GM18868 (cell line): Measurements from ENCODE around the gene SNX32.
A peak's percentile ranks its signal among the peaks of the same experiment; 100 is the strongest.

ENCODE experiments used
- ATAC-seq: cut with Tn5 transposase; IDR thresholded peaks from one replicate; pipeline ENCODE4 v1.9.1; 2021; ENCODE audit warnings: mild to moderate bottlenecking, moderate library complexity; ENCODE audit not compliant: unreplicated experiment

SNX32 gene

DNA sequence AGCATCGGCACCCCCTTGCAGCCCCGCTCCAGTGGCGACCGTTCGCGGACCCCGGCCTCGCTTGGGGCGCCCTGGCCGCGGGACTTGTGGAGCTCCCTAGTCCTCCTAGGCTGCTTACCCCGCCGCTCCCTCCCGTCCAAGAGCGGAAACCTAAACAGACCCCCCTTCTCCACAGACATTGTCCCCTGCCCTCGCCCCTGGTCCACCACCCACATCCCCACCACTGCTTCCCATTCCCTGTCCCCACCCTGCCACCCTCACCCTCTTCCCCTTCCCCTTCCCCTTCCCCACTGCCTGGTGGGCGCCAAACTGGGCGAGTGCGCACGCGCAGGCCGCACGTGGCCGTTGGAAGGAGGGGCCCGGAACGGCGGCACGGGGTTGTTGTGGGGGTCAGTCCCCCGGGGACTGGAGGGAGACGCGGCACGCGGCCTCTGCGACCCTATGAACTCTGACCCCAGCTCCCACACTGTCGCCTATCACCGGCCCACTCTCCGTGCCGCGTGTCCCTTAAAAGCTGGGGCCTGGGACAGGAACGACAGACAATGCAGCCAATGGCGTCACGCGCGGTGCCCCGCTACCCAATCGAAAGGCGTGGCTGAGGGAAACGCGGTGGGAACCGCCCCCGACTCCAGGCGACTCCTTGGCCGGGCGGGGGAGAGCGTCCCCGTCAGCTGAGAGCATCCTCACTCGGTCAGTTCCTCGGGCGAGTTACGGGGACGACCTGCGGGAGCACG lies at the start of gene SNX32:
Gene SNX32, plus strand, starts transcription at position 667 of the 734 bp plus-strand sequence. CDS start 103 bp downstream, outside the sequence.
- peak; percentile 82 for ATAC-seq

DNA sequence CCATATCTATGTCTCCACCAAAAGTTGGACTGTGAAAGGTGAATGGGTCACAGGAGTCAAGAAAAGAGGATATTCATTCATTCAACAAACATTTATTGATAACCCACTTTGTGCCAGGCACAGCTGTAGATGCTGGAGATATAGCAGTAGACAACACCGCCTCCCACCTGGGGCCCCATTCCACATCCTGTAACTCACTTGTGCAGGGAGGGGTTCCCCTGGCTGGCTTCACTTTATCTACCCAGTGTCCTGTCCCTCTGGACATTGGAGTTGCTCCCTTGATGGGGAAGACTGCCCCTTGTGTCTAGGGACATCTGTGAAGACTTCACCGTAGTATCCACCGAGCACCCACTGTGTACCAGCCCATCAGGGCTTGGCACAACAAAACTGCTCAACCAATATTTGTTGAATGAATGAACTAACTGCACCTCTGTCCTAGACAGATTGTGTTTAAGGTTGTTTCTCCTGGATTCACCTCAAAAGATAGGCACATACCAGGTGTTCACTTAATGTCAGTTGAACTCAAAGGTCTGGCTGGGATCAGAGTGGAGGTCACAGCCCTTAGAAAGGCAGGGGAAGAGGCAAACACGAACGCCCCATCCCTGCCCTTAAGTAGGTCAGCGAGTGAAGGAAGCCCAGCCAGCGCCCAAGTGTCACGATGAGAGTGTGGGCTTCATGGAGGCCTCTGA lies 48.3 kb upstream of the SNX32 start:
- ATAC-seq = no peak

DNA sequence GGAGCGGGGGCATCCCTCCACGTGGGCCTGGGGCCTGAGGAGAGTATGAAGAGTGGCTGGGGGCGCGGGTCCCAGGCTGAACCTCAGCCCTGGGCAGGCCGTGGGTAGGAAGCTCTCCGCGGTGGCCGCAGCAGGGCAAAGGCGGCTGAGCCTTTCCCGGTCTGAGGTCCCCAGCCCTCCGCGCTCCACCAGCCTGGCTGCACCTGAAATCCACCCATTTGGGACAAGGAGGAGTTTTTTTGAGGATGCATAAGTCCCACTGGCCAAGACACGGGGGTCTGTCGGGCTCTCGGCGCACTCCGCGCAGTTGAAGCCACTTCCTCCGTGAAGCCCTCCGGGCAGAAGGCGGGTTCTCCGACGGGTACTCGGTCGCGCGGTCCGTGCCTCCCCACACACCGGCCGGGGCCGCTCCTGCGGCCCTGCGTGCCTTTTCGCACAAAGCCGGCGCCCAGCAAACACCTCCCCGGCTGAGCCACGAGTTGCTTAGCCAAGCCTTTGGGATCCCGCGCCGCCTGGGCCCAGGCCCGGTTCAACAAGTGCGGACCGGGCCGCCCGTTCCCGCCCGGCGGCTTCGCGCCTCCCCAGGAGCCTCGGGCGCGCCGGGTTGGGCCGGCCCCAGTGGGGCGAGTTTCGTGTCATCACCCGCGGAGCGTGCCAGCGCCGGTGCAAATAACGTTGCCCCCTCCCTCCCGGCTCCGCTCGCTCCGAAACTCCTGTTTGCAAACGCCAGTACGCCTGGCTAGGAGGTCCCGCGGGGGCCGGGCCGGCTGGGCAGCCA lies 47.6 kb upstream of the SNX32 start:
- no peak for ATAC-seq

DNA sequence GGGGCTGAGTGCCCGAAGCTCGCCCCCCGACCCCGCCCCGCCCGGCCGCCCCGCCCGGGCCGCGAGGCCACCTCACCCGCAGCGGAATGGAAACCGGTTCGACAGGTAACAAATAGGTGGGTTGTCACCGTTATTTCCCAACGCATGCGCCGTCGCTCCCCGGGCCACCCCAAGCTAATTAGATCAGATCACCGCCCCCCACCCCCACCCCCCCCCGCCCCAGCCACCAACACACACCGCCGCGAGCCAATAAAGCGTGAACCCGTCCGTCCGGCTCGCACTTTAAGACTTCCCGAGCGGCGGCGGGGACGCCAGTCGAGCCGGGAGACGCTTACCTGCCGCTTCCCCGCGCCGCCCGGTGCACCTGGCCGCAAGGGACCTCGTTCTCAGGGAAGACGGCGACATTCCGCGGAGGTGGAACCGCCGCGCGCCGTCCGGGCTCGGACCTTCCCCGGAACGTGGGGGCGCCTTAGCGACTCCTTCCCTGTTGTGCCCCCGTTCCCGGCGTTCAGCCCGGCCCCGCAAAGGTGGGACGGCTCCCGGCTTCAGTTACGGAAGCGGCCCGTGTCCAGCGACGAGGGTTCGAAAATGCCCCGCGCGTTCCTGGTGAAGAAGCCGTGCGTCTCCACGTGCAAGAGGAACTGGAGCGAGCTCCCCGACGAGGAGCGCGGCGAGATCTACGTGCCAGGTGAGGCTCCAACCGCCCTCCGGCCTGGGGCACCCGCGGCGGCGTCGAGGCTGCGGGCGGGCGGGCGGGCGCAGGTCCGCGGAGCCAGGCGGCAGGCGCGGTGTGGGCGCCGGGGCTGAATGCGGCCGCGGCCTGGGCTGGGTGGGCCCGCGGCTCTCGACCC lies 46.8 kb upstream of the SNX32 start, which contains the start of gene OVOL1:
Gene OVOL1, plus strand, starts transcription at position 278 of the 851 bp plus-strand sequence. Its CDS starts 311 bp downstream, at position 589.
- no peak for ATAC-seq

DNA sequence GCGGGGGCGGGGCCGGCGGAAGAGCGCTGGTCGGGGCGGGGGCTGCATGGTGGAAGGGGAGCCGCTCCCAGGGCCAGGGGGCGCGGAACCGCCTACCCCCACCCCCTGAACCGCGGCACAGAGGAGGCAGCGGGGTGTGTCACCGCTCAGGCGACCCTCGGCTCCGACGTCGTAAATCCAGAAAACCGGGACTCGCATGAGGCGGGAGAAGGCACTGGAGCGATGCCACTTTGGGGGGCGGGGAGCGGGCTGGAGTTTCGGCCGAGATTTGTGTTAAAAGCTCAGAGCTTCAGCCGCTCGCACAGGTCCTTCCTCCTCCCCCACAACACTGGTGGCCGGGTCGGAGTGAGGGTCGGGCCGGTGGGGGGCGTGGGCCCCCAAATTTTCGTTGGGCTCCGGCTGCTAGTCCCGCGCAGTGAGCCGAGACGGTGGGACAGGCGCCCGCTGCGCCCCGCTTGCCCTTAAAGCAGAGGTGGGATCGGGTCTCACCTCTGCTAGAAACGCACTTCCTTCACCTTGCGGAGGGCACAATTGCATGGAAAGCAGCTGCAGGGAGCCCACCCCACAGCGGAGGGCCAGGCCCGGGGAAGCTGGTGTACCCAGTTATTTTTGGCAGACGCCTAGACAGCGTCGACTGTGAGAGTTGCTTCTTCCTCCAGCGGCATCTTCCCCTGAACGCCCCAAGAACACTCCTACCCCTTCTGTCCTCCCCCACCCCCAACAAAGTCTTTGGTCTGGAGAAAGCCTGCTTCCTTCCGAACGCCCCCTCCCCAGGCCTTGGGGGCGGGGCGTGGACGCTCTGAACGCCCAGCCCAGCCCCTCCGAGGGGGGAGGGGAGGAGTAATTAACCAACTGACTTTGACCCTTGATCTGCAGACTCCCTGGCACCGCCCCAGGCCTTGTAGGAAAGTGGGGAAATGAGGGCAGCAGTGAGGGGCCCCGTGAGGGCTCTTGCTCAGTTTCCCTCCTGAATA lies 45.8 kb upstream of the SNX32 start:
- no peak for ATAC-seq

DNA sequence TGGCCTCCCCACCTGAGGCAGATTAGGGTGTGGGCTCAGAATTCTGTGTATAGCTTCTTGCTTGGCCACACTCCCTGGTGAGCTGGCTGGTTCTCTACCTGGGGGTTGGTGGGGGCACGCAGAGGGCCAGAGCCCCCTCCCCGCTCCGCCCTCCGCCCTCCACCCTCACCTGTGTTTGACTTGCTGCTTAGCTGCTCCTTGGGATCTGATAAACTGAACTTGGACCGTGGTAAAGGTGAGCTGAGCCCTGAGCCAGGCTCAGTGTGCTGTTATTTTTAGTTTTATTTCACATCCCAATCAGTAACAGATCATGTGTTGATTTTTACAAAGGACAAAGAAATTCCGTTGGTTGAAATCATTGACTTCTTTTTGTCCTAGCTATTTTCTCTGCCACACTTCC lies 44.9 kb upstream of the SNX32 start:
- no peak for ATAC-seq

DNA sequence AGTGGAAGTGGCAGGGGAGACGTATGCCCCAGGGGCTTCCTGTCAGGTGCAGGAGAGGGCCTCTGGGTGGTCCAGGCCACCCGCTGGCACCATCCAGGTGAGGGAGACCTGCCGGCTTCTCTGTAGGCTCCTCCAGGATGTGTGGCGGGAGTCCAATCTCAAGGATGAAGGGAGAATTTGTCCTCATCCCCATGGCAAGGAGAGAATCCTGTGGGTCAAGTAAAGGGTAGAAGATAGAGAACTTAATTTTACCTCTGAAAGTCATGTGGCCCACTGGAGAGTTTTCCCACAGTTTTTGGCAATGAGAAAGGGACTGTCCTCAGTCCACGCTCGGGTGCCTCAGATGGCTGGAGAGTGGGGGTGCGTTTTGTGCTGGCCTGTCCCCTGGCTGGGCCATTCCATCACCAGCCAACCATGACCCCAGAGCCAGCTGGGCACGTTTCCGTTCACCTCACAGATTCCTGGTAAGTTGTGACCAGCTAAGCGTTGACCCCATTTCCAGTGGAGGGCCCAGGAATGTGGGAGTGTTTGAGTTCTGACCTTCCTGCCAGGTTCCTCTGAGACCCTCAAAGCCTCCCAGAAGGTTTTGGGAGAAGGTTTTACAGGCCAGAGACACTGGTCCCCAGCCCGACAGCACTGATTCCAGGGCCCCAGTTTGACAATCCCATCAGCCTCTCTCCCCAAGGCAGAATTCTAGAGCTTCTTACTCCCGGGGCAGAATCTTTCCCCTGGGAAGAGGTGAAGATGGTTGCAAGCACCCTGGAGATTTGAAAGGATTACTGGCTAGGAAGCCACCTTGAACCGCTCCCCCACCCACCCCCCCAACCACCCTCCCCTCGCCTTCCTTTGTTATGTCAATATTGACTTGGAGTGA lies 44.3 kb upstream of the SNX32 start:
- no peak for ATAC-seq

DNA sequence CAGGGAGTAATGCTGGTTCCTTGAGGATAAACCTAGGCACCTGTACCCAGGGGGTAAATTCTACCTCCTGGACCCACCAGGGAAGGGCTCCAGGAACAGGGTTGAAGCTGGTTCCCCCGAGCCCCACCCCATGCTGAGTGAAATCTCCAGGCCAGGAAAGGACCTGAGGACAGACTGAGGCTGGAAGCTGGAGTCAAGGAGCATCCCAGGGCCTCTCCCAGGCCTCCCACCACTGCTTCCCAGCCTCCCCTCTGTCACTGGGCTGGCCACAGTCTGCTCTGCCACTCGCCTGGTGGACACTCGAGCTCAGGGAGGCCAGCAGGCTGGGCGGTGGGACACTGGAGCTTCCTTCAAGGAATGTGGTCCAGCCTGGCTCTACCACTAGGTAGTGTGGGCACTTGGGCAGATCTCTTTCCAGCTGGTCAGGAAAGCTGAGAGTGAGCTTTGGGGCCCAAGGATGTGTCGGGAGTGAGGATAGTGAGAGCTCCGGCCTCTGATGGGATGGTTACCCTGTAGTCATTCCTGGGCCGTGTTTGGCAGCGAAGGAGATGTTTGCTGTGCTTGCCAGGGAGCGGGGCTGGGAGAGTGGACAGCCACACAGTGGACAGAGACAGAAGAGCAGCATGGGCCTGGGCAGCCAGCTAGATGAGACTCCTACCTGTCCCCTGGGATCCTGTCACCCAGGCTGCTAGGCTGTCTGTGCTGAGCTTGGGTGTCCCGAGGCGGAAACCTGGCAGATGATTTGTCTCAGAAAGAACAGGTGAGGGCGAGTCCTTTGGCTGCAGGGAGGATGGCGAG lies 43.5 kb upstream of the SNX32 start:
- no peak for ATAC-seq

DNA sequence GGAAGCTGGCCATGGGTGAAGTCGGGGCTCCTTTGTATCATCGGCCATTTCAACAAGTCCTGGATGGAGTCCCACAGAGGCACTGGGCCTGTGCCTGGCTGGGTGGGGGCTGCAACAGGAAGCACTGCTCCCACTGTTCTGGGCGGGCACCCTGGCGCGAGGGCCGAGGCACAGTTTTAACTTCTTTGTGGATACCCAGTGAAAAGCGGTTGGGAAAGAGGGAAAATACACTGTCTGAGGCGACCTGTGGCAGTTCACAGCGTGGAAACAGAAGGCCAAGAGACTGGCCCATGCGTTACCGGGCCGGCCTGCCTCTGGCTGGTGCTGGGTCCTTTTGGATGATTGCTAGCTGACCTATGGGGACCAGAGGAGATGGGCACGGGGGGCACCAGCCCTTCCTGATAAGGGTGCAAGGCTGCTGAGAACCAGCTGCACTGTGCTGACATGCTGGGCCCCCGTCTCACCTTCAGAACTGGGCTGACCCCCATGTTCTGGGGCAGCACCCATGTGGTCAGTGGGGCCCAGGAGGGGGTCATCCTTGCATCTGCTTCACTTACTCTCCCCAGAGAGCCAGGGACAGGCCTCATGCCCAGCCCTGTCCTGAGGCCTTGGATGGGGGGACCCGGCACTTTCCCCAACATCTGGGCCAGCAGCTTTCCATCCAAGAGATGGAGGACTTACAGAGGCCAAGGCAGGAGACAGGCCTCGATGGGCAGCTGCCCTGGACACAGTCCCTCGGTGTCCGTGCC lies 42.7 kb upstream of the SNX32 start:
- no peak for ATAC-seq

DNA sequence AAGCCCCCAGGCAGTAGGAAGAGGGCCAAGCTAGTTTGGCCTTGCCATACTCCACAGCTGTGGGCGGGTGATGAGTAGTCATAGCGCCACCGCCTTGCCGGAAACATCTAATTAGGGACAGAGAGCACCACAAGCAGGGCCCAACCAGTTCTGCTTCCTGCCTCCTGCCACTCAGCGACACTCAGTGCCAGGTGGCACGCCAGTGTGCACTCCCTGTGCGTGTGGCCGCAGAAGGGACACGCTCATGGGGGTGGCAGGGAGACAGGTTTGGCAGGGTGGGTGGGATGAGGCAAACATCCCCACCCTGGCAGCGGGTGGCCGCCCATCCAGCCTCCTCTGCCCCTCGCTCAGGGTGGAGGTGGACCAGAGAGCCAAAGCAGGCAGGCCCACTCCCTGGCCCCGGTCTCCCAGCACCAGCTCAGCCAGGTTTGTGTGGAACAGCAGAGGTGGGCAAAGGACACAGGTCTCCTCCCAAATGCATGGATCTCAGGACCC lies 42.0 kb upstream of the SNX32 start:
- peak; percentile 83 for ATAC-seq

DNA sequence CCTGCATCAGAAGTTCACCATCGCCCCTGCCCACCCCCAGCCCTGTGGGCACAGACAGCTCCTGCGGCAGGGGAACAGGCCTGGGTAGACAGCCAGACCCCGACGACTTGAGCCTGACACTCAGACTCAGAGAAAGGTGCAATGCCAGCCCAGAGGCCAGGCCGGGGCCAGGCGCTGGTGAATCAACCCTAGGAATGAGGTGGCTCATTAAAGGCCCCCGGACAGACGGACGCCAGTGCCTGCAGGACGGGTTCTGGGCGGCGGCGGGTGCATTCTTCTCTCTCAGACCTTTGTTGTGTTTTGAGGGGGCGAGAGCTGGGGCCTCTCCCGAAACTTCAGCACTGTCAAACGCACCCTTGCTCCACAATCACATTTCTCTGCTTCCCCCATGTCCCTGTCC lies 41.3 kb upstream of the SNX32 start:
- no peak for ATAC-seq

DNA sequence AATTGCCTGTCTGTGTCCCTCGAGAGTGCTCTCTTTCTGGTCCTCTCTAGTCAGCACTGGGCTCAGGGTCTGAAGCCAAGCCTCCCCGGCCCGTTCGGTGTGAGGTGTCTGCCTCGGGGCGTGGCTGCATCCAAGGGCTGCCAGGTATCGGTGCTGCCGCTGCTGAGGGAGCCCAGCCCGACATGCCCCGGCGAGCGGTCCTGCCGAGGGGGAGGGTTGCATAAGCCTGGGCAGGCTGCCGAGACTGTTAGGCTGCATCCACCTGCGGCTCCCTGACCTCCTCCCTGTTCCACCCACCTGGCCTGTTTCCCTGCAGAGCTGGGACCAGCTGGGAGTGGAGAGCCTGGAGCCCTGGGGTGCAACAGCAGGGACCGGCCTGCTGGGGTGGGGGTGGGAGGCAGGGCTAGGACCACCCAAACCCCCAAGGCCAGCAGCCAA lies 40.6 kb upstream of the SNX32 start:
- no peak for ATAC-seq

DNA sequence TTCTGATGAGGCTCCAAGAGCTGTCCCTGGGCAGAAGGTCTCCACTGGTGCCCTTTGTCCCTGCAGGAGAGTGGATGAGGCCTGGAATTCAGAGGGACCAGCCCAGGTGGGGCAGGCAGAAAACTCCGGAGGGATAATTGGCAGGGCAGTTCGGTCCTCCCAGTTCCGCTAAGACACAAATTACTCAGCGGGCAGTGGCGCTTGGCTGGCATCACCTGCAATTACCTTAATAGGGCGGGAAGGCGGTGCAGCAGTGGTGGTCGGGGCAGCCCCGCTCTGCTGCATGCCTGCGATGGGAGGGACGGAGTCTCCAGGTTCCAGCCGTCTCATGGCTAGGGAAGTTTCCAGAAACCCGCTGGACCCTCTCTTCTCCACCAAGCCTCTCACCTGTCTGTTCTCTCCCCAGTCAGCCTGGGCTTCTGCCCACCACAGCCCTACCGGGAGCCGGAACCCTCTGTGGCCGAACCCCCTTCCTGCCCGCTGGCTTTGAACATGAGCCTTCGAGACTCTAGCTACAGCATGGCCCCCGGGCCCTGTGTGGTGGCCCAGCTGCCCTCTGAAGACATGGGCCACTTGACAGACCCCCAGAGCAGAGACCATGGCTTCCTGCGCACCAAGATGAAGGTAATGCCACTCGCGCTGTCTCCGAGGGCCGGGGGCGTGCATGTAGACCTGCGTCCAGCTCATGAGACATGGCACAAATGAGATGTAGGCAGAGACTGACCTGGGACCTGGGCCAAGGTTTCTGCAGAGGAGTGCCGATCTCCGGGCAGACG lies 40.0 kb upstream of the SNX32 start:
- no peak for ATAC-seq

DNA sequence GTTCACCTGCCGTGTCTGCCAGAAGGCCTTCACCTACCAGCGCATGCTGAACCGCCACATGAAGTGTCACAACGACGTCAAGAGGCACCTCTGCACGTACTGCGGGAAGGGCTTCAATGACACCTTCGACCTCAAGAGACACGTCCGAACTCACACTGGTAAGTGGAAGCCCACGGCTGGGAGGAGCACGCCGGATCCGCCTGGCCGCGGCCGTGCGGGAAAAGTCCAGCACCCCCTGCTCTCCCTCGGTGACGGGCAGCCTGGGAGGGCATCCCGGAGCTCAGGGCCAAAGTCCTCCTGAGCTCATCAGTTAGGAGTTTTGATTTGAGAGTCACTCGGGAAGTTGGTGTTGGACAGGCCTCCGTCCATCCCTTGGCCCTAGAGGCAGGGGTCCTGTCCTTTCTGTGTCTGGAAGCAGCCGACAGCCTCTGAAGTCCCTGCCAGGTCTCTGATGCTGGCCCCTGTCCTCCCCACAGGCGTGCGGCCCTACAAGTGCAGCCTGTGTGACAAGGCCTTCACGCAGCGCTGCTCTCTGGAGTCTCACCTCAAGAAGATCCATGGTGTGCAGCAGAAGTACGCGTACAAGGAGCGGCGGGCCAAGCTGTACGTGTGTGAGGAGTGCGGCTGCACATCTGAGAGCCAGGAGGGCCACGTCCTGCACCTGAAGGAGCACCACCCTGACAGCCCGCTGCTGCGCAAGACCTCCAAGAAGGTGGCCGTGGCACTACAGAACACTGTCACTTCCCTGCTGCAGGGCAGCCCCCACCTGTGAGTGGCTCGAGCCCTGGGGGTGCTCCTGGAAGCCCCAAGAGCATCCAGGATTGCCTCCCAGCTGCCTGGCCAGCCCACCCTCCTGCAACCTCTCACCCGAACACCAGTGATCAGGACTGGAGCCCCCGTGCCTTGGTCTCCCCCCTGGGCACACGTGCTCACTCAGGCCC lies 38.9 kb upstream of the SNX32 start:
- no peak for ATAC-seq
